Effector CD4-positive, alpha-beta T cell (primary cell): ENCODE measurements around the gene EHHADH.
"Not testable (repeated sequence)": the region's sequence is repeated elsewhere in the genome, so short reads cannot be mapped to it uniquely, and the experiment has no call there.

Source experiments
- DNase-seq: peaks from one replicate; pipeline ENCODE4 v3.0.0-alpha.2; 2020

The EHHADH gene

GRCh38 chr3:185251272-185251671 lies 2.6 kb downstream of the EHHADH start:
- DNase-seq, result no peak

GRCh38 chr3:185250653-185251052 lies 3.2 kb downstream of the EHHADH start:
- DNase-seq, result no peak

GRCh38 chr3:185250247-185250646 lies 3.6 kb downstream of the EHHADH start:
- no peak for DNase-seq

- no peak for DNase-seq
Measured at GRCh38 chr3:185242642-185243041, 11.2 kb downstream of the EHHADH start.

GRCh38 chr3:185236969-185237368 lies 16.9 kb downstream of the EHHADH start:
- no peak for DNase-seq

- DNase-seq, result no peak
Measured at GRCh38 chr3:185233328-185233727, 20.5 kb downstream of the EHHADH start.

GRCh38 chr3:185226526-185226925 lies 27.3 kb downstream of the EHHADH start:
- DNase-seq, result not testable (repeated sequence)

GRCh38 chr3:185225523-185225922 lies 28.3 kb downstream of the EHHADH start:
- no peak for DNase-seq

- DNase-seq, result no peak
Measured at GRCh38 chr3:185225080-185225479, 28.8 kb downstream of the EHHADH start.

- DNase-seq, result no peak
Measured at GRCh38 chr3:185221203-185221602, 32.6 kb downstream of the EHHADH start.

- DNase-seq, result no peak
Measured at GRCh38 chr3:185216607-185216958, 37.3 kb downstream of the EHHADH start.

- DNase-seq, result no peak
Measured at GRCh38 chr3:185215873-185216606, 37.8 kb downstream of the EHHADH start.

GRCh38 chr3:185212559-185212958 lies 41.3 kb downstream of the EHHADH start:
- DNase-seq, result no peak

GRCh38 chr3:185212086-185212485 lies 41.8 kb downstream of the EHHADH start:
- no peak for DNase-seq

GRCh38 chr3:185210621-185211142 lies 43.2 kb downstream of the EHHADH start:
- DNase-seq, result no peak

- DNase-seq, result no peak
Measured at GRCh38 chr3:185208823-185209222, 45.0 kb downstream of the EHHADH start.

GRCh38 chr3:185207931-185208746 lies 45.7 kb downstream of the EHHADH start:
- no peak for DNase-seq

GRCh38 chr3:185207481-185207880 lies 46.4 kb downstream of the EHHADH start:
- no peak for DNase-seq

GRCh38 chr3:185205865-185206264 lies 48.0 kb downstream of the EHHADH start:
- DNase-seq, result no peak

GRCh38 chr3:185204894-185205293 lies 49.0 kb downstream of the EHHADH start:
- DNase-seq, result no peak

- no peak for DNase-seq
Measured at GRCh38 chr3:185200639-185201038, 53.2 kb downstream of the EHHADH start.

- DNase-seq, result no peak
Measured at GRCh38 chr3:185199671-185200070, 54.2 kb downstream of the EHHADH start.

GRCh38 chr3:185199206-185199605 lies 54.6 kb downstream of the EHHADH start:
- no peak for DNase-seq

- DNase-seq, result no peak
Measured at GRCh38 chr3:185197068-185197467, 56.8 kb downstream of the EHHADH start.
